Measurements from ENCODE around the gene ANXA4.
"Not testable (repeated sequence)": the region's sequence is repeated elsewhere in the genome, so short reads cannot be mapped to it uniquely, and the experiment has no call there.

ANXA4 gene

GRCh38 chr2:69755862-69756467 lies 14.0 kb downstream of the ANXA4 start:
- no peak for DNase-seq

GRCh38 chr2:69762025-69762424 lies 20.1 kb downstream of the ANXA4 start:
- no peak for DNase-seq

GRCh38 chr2:69762513-69763494 lies 20.9 kb downstream of the ANXA4 start:
- DNase-seq: no peak

GRCh38 chr2:69763831-69764230 lies 21.9 kb downstream of the ANXA4 start:
- not testable (repeated sequence) for DNase-seq

- no peak for DNase-seq
These were observed 22.6 kb downstream of the ANXA4 start for GRCh38 chr2:69764286-69765095.

- no peak for DNase-seq
These were observed 23.1 kb downstream of the ANXA4 start for GRCh38 chr2:69765096-69765380.

- DNase-seq: no peak
These were observed 24.1 kb downstream of the ANXA4 start for GRCh38 chr2:69766014-69766413.

GRCh38 chr2:69767034-69767433 lies 25.1 kb downstream of the ANXA4 start:
- DNase-seq: no peak

GRCh38 chr2:69768235-69768634 lies 26.3 kb downstream of the ANXA4 start:
- DNase-seq: no peak

GRCh38 chr2:69768789-69769188 lies 26.9 kb downstream of the ANXA4 start:
- DNase-seq: no peak

- no peak for DNase-seq
These were observed 27.3 kb downstream of the ANXA4 start for GRCh38 chr2:69769272-69769671.

GRCh38 chr2:69770193-69770702 lies 28.3 kb downstream of the ANXA4 start:
- no peak for DNase-seq

GRCh38 chr2:69770747-69771146 lies 28.8 kb downstream of the ANXA4 start:
- no peak for DNase-seq

- no peak for DNase-seq
These were observed 29.5 kb downstream of the ANXA4 start for GRCh38 chr2:69771461-69771860.

- DNase-seq: no peak
These were observed 31.3 kb downstream of the ANXA4 start for GRCh38 chr2:69773206-69773605.

GRCh38 chr2:69774258-69774983 lies 32.5 kb downstream of the ANXA4 start:
- DNase-seq: not testable (repeated sequence)

- DNase-seq: no peak
These were observed 33.3 kb downstream of the ANXA4 start for GRCh38 chr2:69774984-69775982.

GRCh38 chr2:69776886-69777785 lies 35.2 kb downstream of the ANXA4 start:
- no peak for DNase-seq

- DNase-seq: no peak
These were observed 35.8 kb downstream of the ANXA4 start for GRCh38 chr2:69777786-69778105.

GRCh38 chr2:69779258-69780001 lies 37.5 kb downstream of the ANXA4 start:
- DNase-seq: no peak
